Kidney (tissue), 14 donors: ENCODE results near the gene WNT6. TPM values are rescaled to one million over a fixed set of nuclear protein-coding genes. Genes with fewer than 3 reads are reported as not detected.

Experiments used
- DNase-seq, 5 donors: peaks; one replicate each; pipeline ENCODE4 v3.0.0-alpha.2; 2013 to 2020
- FAIRE-seq: peaks from 2 replicates; lab custom pipeline; 2012; peaks lifted over from hg19 to GRCh38; lab: Jason Lieb, UNC
- H3K27ac ChIP-seq, 2 donors: one replicate each; pipeline ENCODE4 v1.7.0; 2013; ENCODE audit warnings: low read depth in 2 of 2, low read length in 2 of 2, inconsistent platforms in 1 of 2
- H3K27me3 ChIP-seq: one replicate; pipeline ENCODE4 v1.7.1; 2013; ENCODE audit warnings: low read length, inconsistent platforms; ENCODE audit not compliant: control insufficient read depth, insufficient read depth
- H3K36me3 ChIP-seq, 3 donors: one replicate each; pipeline versions ENCODE4 v1.7.0 to v1.7.1; 2013; ENCODE audit warnings: low read length in 3 of 3, control low read depth in 1 of 3, inconsistent platforms in 1 of 3; ENCODE audit not compliant: insufficient read depth in 3 of 3, control insufficient read depth in 2 of 3
- H3K4me1 ChIP-seq, 3 donors: one replicate each; pipeline versions ENCODE4 v1.7.0 to v1.7.1; 2013; ENCODE audit warnings: low read length in 3 of 3, inconsistent platforms in 1 of 3, low read depth in 1 of 3; ENCODE audit not compliant: control insufficient read depth in 2 of 3, insufficient read depth in 2 of 3
- H3K4me3 ChIP-seq, 3 donors: one replicate each; pipeline versions ENCODE4 v1.7.0 to v1.8.1; 2013; ENCODE audit warnings: low read length in 3 of 3, control low read depth in 1 of 3, inconsistent platforms in 1 of 3
- H3K9ac ChIP-seq, 3 donors: one replicate each; pipeline versions ENCODE4 v1.7.0 to v1.7.1; 2013; ENCODE audit warnings: low read length in 3 of 3, control low read depth in 1 of 3, inconsistent platforms in 1 of 3
- H3K9me3 ChIP-seq, 3 donors: one replicate each; pipeline versions ENCODE4 v1.7.0 to v1.7.1; 2013; ENCODE audit warnings: low read length in 3 of 3, control low read depth in 1 of 3, inconsistent platforms in 1 of 3; ENCODE audit not compliant: control insufficient read depth in 2 of 3, insufficient read depth in 1 of 3
- CTCF ChIP-seq: IDR thresholded peaks from 3 replicates; pipeline ENCODE4 v1.5.1; 2012; ENCODE audit warnings: mild to moderate bottlenecking, moderate library complexity, borderline replicate concordance; ENCODE audit not compliant: insufficient read depth; ENCODE audit errors: extremely low read depth
- intact Hi-C: fragments of 100-400 bp; cut with DNase I; formaldehyde crosslinking; loops from one replicate; pipeline ENCODE4 v1.11.1; 2022
- polyA plus RNA-seq: library from polyadenylated mRNA; stranded (reverse); fragments of 350-450 nt; fragmentation: Illumina TruSeq; extraction: RNeasy Lipid Tissue Mini Kit (QIAGEN cat#74804); gene quantifications from one replicate; pipeline ENCODE4 v1.2.3, GENCODE V29; 2014; ENCODE audit warnings: low read depth, low replicate concordance; ENCODE audit not compliant: insufficient read depth
- total RNA-seq: library from RNA; stranded (reverse); fragmentation: NEBNext Ultra II Directional; extraction: Animal tissue kit (Norgen Biotek cat#: 25700); gene quantifications from one replicate; pipeline ENCODE4 v1.2.1, GENCODE V29; 2021
- donor health status: control.
- donor health status: control.
- donor health status: control.
- donor health status: control.
- donor health status: control.
- donor health status: DM: yes; HTN: yes; CAD: no.
- donor health status: Normal renal cell carcinoma (clear cell type).

WNT6 gene
- total and polyA plus RNA-seq, 2 donors from 2014 or later = 0.57 to 0.75 TPM

GRCh38 chr2:218882866-218883366, 23.3 kb downstream of the WNT6 start:
- Histone ChIP-seq H3K4me1 (peaks cover 0 to 12% (median 4%) of the 10 kb centered on the region in 3 donors), H3K9me3 (no peaks in the 10 kb centered on the region), H3K36me3 (no peaks in the 10 kb centered on the region), H3K4me3 (no peak overlapping the region), H3K27me3 (peaks cover 28% of the 10 kb centered on the region), H3K27ac (no peak overlapping the region), H3K9ac (no peak overlapping the region)
- TF ChIP-seq CTCF = no peak
- DNase-seq = peak in 1 of 5 donors; percentile 58
- FAIRE-seq = no peak
- intact Hi-C loops = no loop called here

- H3K9me3 ChIP-seq = no peaks in the 10 kb centered on the region
- peaks cover 0 to 12% (median 4%) of the 10 kb centered on the region in 3 donors for H3K4me1 ChIP-seq
- peak in 4 of 5 donors; percentile 49 to 84 (median 56) for DNase-seq
- H3K36me3 ChIP-seq = no peaks in the 10 kb centered on the region
- H3K27me3 ChIP-seq = peaks cover 28% of the 10 kb centered on the region
- no peak overlapping the region for H3K27ac ChIP-seq
- FAIRE-seq = no peak
- no peak overlapping the region for H3K4me3 ChIP-seq
- H3K9ac ChIP-seq = peak overlapping the region in 1 of 3 donors; percentile 19
- intact Hi-C loops = no loop called here
- TF ChIP-seq CTCF = no peak
These were observed 24.2 kb downstream of the WNT6 start for GRCh38 chr2:218883491-218884490.

GRCh38 chr2:218884519-218884918, 24.9 kb downstream of the WNT6 start:
- TF ChIP-seq CTCF = no peak
- no peak overlapping the region for H3K27ac ChIP-seq
- no peak overlapping the region for H3K4me3 ChIP-seq
- peaks cover 24% of the 10 kb centered on the region for H3K27me3 ChIP-seq
- DNase-seq (peak in 1 of 5 donors; percentile 11), FAIRE-seq (no peak)
- no peaks in the 10 kb centered on the region for H3K9me3 ChIP-seq
- no peaks in the 10 kb centered on the region for H3K36me3 ChIP-seq
- H3K9ac ChIP-seq = no peak overlapping the region
- H3K4me1 ChIP-seq = peaks cover 0 to 12% (median 4%) of the 10 kb centered on the region in 3 donors
- intact Hi-C loops = no loop called here
